HG03135 (cell line): ENCODE results near the gene MCUB.
"Not testable (repeated sequence)": the region's sequence is repeated elsewhere in the genome, so short reads cannot be mapped to it uniquely, and the experiment has no call there.

Experiments used
- ATAC-seq: cut with Tn5 transposase; IDR thresholded peaks from one replicate; pipeline ENCODE4 v1.9.1; 2021; ENCODE audit warnings: mild to moderate bottlenecking, moderate library complexity; ENCODE audit not compliant: unreplicated experiment

The MCUB gene

GRCh38 chr4:109559983-109560686 lies at the start of gene MCUB:
Gene MCUB, plus strand, starts transcription at chr4:109560246. Its CDS starts 92 bp downstream, at chr4:109560338.
- peak; percentile 89 for ATAC-seq

- ATAC-seq, result no peak
Observed at GRCh38 chr4:109510687-109511086, 49.4 kb upstream of the MCUB start.

- no peak for ATAC-seq
Observed at GRCh38 chr4:109511414-109511813, 48.6 kb upstream of the MCUB start.

GRCh38 chr4:109513368-109513767 lies 46.7 kb upstream of the MCUB start:
- not testable (repeated sequence) for ATAC-seq

GRCh38 chr4:109532182-109532581 lies 27.9 kb upstream of the MCUB start:
- no peak for ATAC-seq

- no peak for ATAC-seq
Observed at GRCh38 chr4:109545401-109545800, 14.6 kb upstream of the MCUB start.

- ATAC-seq, result no peak
Observed at GRCh38 chr4:109547394-109547793, 12.7 kb upstream of the MCUB start.

GRCh38 chr4:109548655-109549054 lies 11.4 kb upstream of the MCUB start:
- no peak for ATAC-seq

GRCh38 chr4:109552237-109552636 lies 7.8 kb upstream of the MCUB start:
- no peak for ATAC-seq

- ATAC-seq, result no peak
Observed at GRCh38 chr4:109553130-109553529, 6.9 kb upstream of the MCUB start.

- no peak for ATAC-seq
Observed at GRCh38 chr4:109554971-109555370, 5.1 kb upstream of the MCUB start.

- ATAC-seq, result no peak
Observed at GRCh38 chr4:109557433-109557832, 2.6 kb upstream of the MCUB start.

GRCh38 chr4:109558095-109558494 lies 2.0 kb upstream of the MCUB start:
- ATAC-seq, result not testable (repeated sequence)

- peak; percentile 23 for ATAC-seq
Observed at GRCh38 chr4:109559625-109559982, 442 bp upstream of the MCUB start.

GRCh38 chr4:109560687-109561461 lies 828 bp downstream of the MCUB start:
- peak; percentile 72 for ATAC-seq

- ATAC-seq, result no peak
Observed at GRCh38 chr4:109562457-109563239, 2.6 kb downstream of the MCUB start.

- no peak for ATAC-seq
Observed at GRCh38 chr4:109571494-109571893, 11.4 kb downstream of the MCUB start.

- no peak for ATAC-seq
Observed at GRCh38 chr4:109572154-109572553, 12.1 kb downstream of the MCUB start.

- ATAC-seq, result no peak
Observed at GRCh38 chr4:109574443-109574850, 14.4 kb downstream of the MCUB start.

- ATAC-seq, result no peak
Observed at GRCh38 chr4:109574931-109575804, 15.1 kb downstream of the MCUB start.

GRCh38 chr4:109576462-109576861 lies 16.4 kb downstream of the MCUB start:
- no peak for ATAC-seq
